NCI-H1436 (cell line): ENCODE data around the gene CDC20.
"Not testable (repeated sequence)": the region's sequence is repeated elsewhere in the genome, so short reads cannot be mapped to it uniquely, and the experiment has no call there.

Experiments used
- DNase-seq: peaks from one replicate; lab custom pipeline; 2025; lab: John Stamatoyannopoulos, UW

CDC20 gene

GRCh38 chr1:43358121-43358745 lies 548 bp upstream of the CDC20 start:
- DNase-seq = peak; percentile 36

DNA sequence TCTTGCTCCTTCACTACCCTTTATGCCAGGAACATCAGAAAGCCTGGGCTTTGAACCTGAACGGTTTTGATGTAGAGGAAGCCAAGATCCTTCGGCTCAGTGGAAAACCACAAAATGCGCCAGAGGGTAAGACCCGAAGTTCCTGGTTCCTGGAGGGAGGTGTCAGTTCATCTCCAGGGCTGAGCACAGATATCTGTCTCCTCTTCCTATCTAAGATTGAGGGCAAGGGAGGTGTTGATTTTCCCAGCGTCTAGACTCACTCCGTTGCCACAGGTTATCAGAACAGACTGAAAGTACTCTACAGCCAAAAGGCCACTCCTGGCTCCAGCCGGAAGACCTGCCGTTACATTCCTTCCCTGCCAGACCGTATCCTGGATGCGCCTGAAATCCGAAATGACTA lies 915 bp downstream of the CDC20 start:
- DNase-seq = no peak

GRCh38 chr1:43360616-43361015 lies 1.8 kb downstream of the CDC20 start:
- no peak for DNase-seq

- no peak for DNase-seq
These were observed 4.6 kb downstream of the CDC20 start for GRCh38 chr1:43363283-43363934.

DNA sequence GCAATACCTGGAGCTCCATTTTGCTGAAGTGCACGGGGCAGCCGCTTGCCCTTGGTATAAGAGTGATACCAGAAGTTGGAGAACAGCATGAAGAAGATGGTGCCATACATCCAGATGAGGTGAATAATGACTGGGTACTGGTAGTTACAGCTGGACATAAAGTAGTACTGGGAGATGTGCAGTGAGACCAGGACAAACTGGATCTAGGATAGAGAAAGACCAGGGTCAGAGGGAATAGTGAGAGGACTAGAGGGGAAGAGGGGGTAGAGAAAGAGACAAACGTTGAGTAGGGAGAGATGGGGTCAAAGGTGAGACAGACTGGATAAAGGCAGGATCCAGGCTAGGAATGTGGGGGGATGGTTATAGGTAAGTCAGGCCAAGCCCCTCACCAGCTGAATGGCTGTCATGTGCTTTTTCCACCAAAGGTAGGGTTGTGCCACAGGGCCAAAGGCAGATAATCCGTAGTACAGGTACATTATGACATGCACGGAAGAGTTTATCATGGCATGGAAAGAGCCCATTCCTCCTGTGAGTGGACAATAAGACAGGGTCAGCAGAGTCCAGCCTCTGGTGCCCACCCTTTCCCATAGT lies 5.2 kb downstream of the CDC20 start:
- DNase-seq = no peak

GRCh38 chr1:43365678-43366077 lies 6.9 kb downstream of the CDC20 start:
- no peak for DNase-seq

DNA sequence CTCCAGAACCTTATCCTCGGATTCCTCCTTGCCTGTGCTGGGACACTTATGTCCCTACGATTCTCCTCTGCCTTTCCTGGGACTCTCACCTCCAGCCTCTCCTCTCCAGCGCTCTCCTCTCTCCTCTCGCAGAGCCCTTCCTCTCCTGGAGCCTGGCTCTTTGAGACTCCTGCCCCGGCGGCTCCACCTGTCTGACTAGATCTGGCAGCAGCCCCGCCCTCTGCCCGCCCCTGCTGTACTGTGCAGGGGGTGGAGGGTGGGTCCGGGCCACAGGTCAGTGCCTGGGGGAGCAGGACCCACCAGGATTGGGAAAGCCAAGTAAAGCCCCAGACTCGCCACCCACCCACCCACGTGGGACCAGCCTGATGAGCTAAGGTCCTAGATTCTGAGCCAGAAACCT lies 7.4 kb downstream of the CDC20 start:
- DNase-seq = no peak

DNA sequence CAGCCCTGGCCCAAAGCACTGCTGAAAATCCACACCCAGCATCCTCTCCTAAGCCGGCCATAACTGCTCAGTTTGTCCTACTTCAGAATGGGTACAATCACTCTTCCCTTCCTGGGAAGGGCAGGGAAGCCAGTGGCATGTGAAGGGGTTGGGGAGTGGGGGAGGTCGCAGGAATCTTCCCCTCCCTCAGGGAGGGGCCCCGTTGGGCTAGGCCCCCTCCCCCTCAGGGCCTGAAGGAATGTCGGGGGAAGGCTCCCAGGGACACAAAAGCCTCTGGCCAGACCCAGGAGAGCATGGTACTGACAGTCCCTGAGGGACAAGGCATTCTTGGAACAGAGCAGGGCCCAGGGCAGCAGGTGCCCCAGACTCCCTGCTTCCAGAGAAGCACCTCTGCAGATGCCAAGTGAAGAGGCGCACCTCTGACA lies 7.8 kb downstream of the CDC20 start:
- no peak for DNase-seq

GRCh38 chr1:43367026-43367903 lies 8.5 kb downstream of the CDC20 start:
- DNase-seq = no peak

- peak; percentile 75 for DNase-seq
These were observed 9.3 kb downstream of the CDC20 start, which contains the start of gene ELOVL1 for GRCh38 chr1:43367904-43368645. Gene ELOVL1 (minus strand): TSS chr1:43368011. CDS start chr1:43365609, 2,402 bp downstream.

GRCh38 chr1:43368646-43369020 lies 9.9 kb downstream of the CDC20 start:
- DNase-seq = no peak

GRCh38 chr1:43369779-43370178 lies 11.0 kb downstream of the CDC20 start:
- not testable (repeated sequence) for DNase-seq

DNA sequence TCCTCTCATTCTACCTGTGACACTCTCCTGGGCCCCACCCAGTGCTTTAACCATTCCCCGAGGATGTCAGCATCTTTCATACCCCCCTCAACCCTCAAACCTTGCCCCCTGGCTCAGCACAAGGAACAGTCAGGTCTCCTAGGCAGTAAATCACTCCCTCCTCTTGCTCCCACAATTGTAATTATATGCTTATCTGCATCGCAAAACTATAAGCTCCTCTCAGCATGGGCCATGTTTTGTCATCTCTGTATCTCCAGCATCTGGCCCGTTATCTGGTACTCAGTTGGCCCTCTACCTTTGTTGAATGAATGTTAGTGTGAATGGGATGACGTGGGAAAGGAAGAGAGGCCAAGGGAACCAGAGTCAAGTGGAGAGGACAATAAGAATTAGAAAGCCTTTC lies 11.8 kb downstream of the CDC20 start:
- no peak for DNase-seq

DNA sequence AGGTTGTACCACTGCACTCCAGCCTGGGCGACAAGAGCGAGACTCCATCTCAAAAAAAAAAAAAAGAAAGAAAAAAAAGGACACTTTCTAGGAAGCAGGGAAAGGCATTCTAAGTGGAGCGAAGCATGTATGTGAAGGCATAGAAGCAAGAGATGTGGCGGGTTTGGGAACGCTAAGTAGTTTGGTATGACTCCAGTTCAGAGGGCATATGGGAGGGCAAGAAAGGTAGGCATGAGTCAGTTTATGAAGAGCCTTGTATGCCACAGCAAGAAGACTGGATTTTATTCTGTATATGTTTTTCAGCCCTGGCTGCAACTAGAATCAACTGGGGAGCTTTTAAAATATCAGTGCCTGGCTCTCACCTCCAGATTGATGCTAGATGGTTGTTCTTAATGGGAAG lies 13.4 kb downstream of the CDC20 start:
- no peak for DNase-seq

- DNase-seq = no peak
These were observed 14.5 kb downstream of the CDC20 start for GRCh38 chr1:43373066-43373940.

DNA sequence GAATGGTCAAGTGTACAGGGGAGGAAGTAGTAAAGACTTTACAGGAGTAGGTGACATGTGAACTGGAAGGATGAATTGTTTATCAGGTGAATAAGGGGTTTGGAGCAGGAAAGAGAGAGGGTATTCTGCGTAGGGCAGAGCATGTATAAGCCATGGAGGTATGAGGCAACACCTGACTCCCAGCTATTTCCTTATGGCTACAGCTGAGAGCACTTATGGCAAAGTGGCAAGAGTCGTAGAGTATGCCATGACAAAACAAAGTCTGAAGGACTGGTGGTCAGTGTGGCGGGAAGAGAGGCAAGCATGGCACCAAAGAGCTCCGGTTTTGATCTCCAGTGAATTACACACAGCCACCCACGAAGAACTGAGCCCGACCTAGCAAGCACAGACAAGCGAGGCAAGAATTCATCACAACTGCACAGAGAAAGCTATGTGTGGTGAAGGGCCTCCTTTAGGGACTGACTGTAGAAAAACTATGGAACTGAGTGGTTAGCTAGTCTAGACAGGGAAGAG lies 18.0 kb downstream of the CDC20 start:
- no peak for DNase-seq

DNA sequence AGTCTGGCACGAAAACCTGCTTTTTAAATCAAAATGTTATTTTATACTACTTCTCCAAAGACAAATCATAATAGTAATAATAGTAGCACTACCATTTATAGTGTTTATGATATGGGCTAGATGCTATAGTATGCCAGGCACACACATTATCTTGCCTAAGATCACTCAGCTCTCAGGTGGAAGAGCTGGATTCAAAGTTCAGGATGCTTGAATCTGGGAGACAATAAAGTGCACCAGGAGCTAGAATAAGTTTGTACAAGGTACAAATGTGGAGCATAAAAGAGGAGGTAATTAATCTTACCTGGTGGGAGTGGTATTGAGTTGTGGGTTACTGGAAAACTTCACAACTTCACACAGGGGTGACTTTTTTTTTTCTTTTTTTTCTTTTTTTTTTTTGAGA lies 19.1 kb downstream of the CDC20 start:
- DNase-seq = no peak

- no peak for DNase-seq
These were observed 20.7 kb downstream of the CDC20 start for GRCh38 chr1:43379476-43379875.

DNA sequence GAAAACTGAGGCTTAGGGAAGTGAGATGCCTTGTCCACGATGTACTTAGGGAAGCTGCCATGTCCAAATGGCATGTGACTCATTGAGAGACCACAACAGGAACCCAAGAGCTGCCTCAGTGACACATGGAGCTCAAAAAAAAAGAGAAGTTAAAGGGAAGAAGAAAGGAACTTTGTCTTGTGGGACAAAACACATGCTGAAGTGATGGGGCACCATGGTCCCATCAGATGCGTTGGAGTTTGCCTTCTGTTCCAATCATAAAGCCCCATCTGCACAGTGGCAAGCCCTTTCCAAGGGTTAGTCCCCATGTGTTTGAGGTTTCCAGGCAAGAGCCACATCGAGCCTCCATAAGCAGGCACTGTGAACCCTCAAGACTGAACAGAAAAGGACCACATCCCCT lies 22.8 kb downstream of the CDC20 start:
- DNase-seq = no peak

DNA sequence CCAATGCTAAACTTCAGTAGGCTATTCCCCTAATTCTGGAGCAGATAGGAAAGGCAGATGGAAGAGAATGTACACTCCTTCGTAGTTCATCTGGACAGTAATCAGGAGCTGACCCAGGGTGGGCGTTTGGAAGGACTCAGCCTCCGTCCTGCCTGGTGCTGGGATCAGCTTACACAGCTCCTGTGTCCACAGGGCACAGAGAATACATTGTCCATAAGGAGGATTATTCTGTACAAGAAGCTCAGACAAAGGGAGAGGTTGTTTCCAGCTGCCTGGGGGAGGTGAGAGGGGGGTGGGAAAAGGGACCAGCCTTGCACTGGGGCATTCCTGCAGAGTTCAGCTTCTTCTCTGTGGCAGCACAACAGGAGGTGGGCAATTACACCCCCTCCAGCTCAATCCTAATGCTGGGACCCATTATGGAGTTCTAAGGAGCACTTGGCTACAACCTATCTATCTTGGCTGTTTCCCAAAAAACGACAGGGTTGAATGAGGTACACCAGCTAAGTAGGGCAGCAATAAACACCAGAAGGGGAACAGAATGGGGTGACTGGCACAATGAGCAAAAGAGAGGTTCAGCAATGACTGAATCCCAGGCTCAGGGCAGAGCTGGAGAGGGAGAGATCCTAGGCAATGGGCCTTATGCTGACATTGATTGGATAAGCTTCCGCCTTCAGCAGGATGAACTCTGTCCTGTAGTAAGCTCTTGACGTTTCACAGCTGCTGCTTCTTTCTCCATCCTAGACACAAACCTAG lies 23.4 kb downstream of the CDC20 start:
- no peak for DNase-seq
